Measurements from ENCODE around the gene LMAN1L. TPM values are rescaled to one million over a fixed set of nuclear protein-coding genes. Genes with fewer than 3 reads are reported as not detected.

LMAN1L gene
- total RNA-seq, 1 donor from 2014 or later, result not detected

DNA sequence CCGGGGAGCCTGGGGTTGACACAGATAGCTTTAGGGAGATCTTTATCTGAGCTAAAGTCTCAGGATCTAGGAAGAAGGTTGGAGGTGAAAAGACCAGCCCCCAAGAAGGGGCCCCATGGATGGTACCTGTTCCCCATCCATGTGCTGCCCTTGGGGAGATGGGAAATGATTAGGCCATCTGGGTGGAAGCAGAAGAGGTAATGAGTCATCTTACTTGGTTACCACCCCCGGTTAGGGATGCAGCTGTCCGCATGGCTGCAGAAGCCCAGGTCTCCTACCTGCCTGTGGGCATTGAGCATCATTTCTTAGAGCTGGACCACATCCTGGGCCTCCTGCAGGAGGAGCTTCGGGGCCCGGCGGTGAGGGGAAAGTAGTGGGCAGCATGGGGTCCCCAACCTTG, 10.7 kb downstream of the LMAN1L start:
- TF ChIP-seq, protein P1, sequence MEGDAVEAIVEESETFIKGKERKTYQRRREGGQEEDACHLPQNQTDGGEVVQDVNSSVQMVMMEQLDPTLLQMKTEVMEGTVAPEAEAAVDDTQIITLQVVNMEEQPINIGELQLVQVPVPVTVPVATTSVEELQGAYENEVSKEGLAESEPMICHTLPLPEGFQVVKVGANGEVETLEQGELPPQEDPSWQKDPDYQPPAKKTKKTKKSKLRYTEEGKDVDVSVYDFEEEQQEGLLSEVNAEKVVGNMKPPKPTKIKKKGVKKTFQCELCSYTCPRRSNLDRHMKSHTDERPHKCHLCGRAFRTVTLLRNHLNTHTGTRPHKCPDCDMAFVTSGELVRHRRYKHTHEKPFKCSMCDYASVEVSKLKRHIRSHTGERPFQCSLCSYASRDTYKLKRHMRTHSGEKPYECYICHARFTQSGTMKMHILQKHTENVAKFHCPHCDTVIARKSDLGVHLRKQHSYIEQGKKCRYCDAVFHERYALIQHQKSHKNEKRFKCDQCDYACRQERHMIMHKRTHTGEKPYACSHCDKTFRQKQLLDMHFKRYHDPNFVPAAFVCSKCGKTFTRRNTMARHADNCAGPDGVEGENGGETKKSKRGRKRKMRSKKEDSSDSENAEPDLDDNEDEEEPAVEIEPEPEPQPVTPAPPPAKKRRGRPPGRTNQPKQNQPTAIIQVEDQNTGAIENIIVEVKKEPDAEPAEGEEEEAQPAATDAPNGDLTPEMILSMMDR (conservative IDR thresholded peaks at IDR 0.05; ENCODE audit: low read depth, low read length), result no peak
- H3K4me3 ChIP-seq (ENCODE audit: low read depth, low read length), result no peak overlapping the region
- DNase-seq (ENCODE audit: low read depth), result no peak

DNA sequence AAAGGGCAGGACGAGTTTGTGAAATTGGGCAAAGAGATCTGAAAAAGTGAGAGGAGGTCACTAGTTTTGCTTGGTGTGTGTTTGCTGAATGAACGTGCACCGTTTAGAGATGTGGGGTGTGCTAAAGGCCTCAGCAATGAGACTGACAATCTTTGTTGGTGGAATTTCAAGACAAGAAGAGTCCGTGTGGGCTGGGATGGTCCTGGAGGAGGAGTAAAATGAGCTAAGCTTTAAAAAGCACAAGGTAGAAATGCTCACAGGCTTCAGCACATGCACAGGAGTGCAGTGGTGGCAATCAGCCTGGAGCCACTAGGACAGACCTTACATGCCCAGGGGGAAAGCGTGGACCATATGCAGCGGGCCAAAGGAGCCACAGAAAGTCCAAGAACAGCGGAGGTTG, 12.3 kb downstream of the LMAN1L start:
- H3K4me3 ChIP-seq (ENCODE audit: low read depth, low read length), result no peak overlapping the region
- TF ChIP-seq, protein P1 (conservative IDR thresholded peaks at IDR 0.05; ENCODE audit: low read depth, low read length), result no peak
- DNase-seq (ENCODE audit: low read depth), result no peak

DNA sequence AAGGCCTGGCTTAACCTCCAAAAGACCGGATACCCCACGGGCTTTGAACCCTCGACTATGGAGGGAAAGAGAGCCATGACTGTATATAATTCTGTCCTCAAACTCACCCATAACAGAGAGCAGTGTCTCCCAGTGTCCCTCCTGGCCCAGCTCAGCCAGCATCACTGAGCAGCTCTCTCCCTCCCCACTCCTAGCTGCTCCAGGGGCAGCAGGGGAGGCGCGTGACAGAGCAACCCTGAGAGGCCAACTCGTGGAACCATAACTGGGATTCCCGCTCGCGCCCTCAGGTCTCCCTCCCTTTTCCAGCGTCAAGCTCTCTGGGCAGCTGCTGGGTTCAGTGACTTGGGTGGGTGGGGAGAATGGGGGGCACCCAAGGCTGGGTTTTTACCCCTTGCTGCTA, 13.2 kb downstream of the LMAN1L start:
- no peak for DNase-seq (ENCODE audit: low read depth)
- TF ChIP-seq, protein P1 (conservative IDR thresholded peaks at IDR 0.05; ENCODE audit: low read depth, low read length), result no peak
- H3K4me3 ChIP-seq (ENCODE audit: low read depth, low read length), result no peak overlapping the region

DNA sequence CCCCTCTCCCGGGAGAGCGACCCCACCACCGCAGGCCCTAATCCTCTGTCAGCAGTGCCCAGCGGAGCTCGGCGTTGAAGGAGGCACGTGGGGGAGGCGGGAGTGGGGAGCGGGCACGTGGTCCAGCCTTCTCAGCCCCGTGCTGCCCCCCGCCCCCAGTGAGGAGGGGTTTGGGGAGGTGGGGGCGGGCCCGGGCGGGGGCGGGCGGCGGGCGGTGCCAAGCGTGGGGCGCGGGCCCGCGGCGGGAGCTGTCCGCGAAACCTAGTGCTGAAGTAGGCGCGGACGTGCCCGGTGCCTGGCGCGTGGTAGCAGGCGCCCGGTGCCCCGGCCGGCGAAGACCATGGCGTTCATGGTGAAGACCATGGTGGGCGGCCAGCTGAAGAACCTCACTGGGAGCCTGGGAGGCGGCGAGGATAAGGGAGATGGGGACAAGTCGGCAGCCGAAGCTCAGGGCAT, 13.8 kb downstream of the LMAN1L start, which contains the start of gene CPLX3:
Gene CPLX3, plus strand, starts transcription at position 264 of the 456 bp plus-strand sequence. Its CDS starts 77 bp downstream, at position 341.
- H3K4me3 ChIP-seq (ENCODE audit: low read depth, low read length), result no peak within 1 kb of the TSS
- DNase-seq (ENCODE audit: low read depth), result no peak
- TF ChIP-seq, protein P1 (conservative IDR thresholded peaks at IDR 0.05; ENCODE audit: low read depth, low read length), result no peak

DNA sequence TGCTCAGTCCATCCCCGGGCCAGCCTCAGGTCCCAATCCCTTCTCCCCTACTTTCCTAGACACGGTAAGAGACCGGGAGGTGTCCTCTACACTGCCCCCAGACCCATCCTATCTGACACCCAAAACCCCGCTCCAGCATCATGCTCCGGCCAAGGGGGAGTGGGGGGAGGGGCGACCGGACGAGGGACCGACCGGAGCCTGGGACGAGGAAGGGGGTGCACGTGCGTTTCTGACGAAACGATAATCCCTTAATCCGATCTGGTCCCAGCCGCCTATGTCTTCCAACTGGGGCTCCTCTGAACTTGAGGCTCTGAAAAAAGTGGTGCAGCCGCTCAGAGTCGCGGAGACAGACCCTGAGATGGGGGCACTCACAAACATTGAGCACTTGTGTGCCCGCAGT, 14.3 kb downstream of the LMAN1L start:
- TF ChIP-seq, protein P1 (conservative IDR thresholded peaks at IDR 0.05; ENCODE audit: low read depth, low read length), result no peak
- DNase-seq (ENCODE audit: low read depth), result no peak
- no peak overlapping the region for H3K4me3 ChIP-seq (ENCODE audit: low read depth, low read length)

DNA sequence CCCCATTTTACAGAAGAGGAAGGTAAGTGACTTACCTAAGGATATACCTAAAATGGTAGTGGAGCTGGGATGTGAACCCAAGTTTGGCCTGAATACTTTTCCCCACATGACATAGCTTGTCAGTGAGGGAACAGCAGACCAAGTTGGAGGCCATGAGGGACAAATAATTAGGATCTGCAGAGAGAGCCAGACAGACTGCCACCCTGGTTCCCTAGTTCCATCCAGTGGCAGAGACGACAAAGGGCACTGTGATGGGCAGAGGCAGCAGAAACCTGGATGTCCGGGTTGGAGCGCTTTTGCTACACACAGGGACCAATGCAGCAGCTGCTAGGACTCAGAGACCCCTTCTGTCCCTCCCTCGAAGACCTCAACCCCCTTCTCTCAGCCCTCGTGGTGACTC, 15.0 kb downstream of the LMAN1L start:
- no peak for DNase-seq (ENCODE audit: low read depth)
- TF ChIP-seq, protein P1 (conservative IDR thresholded peaks at IDR 0.05; ENCODE audit: low read depth, low read length), result no peak
- H3K4me3 ChIP-seq (ENCODE audit: low read depth, low read length), result no peak overlapping the region

DNA sequence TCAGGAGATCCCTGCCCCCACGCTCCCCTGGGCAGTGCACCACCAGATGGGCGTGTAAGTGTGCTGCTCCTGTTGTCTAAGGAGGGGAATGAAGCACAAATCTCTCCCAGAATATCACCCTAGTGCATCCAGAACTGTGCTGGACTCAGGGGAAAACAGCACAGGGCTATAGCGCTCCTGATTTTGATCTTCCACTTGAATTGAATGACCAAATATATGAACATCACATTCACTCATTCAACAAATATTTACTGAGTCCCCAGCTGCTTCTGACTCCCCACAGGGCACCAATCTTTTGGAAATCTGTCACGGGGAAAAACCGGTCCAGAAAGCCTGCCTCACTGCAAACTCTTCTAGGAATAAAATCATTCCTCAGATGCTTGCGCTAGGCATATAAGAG, 16.2 kb downstream of the LMAN1L start:
- TF ChIP-seq, protein P1 (conservative IDR thresholded peaks at IDR 0.05; ENCODE audit: low read depth, low read length), result no peak
- DNase-seq (ENCODE audit: low read depth), result no peak
- H3K4me3 ChIP-seq (ENCODE audit: low read depth, low read length), result no peak overlapping the region

Data from epithelial cell of proximal tubule (primary cell).